ENCODE measurements around the gene PPP2R2C. TPM values are rescaled to one million over a fixed set of nuclear protein-coding genes. Genes with fewer than 3 reads are reported as not detected.

Gene PPP2R2C
- total RNA-seq, 1 experiment from 2014 or later = 32.9 TPM

DNA sequence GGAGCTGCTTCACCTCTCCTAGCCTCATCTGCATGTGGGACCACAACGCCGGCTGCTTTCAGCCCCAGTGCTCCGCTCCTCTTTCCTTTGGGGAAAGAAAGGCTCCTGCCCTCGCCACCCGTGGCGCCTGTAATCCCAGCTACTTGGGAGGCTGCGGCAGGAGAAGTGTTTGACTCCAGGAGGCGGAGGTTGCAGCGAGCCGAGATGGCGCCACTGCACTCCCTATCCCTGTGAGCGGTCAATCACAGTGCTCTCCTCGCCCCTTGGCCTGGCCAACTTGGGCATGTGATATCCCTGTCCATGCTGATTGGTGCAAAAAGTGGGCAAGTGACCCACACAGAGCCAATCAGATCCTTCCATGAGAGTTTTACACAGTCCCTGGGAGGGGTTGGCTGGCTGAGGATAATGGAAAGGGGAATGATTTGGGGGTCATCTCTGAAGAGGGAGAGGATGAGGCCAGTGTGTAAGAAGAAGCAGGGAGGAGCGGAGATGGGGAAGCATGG is 146.6 kb downstream of the PPP2R2C start:
- H3K27ac ChIP-seq (ENCODE audit: low read depth, low read length) = no peak overlapping the region
- no peaks in the 10 kb centered on the region for H3K79me2 ChIP-seq (ENCODE audit: insufficient read depth, low read length)
- intact Hi-C loops (cut with micrococcal nuclease) = loop anchor here (5.0 kb wide), 1 partner anchor 194 kb away; no protein-coding TSS in a partner anchor
- no peak overlapping the region for H2AFZ ChIP-seq (ENCODE audit: low read depth, low read length, poor library complexity, severe bottlenecking)
- H3K27me3 ChIP-seq (ENCODE audit: insufficient read depth, low read length) = no peaks in the 10 kb centered on the region
- 0 out of 2 replicates have a peak overlapping the region, but pooled peaks have one; percentile 11 for H3K9ac ChIP-seq (ENCODE audit: low read length)
- no peaks in the 10 kb centered on the region for H3K9me3 ChIP-seq (ENCODE audit: control insufficient read depth in 1 of 2, insufficient read depth in 1 of 2, low read depth in 1 of 2, low read length in 2 of 2)
- no peak overlapping the region for H3K4me3 ChIP-seq (replicated peaks in 1 of 2; ENCODE audit: low read depth in 1 of 2, low read length in 2 of 2)
- RAD21 ChIA-PET (ENCODE audit: low non-redundant PET in 1 of 2, low total read pairs in 2 of 2, uncharacterized antibody in 2 of 2, unreplicated experiment in 2 of 2) = no interaction called here
- H3K9me2 ChIP-seq (ENCODE audit: insufficient read depth) = no peaks in the 10 kb centered on the region
- POLR2A ChIA-PET = no interaction called here
- no TSS peak for BruUV-seq (replicated peaks)
- peak overlapping the region; percentile 54 for H3K4me2 ChIP-seq (ENCODE audit: low read length)
- peak; percentile 23; the same call in 1 of the 2 replicates for ATAC-seq
- no peak for DNase-seq (ENCODE audit: low read depth, low spot score)
- H3K4me1 ChIP-seq (ENCODE audit: control insufficient read depth in 1 of 2, insufficient read depth in 2 of 2, low read length in 2 of 2) = peaks cover 8 to 16% of the 10 kb centered on the region in 2 experiments
- TF ChIP-seq, protein P1, sequence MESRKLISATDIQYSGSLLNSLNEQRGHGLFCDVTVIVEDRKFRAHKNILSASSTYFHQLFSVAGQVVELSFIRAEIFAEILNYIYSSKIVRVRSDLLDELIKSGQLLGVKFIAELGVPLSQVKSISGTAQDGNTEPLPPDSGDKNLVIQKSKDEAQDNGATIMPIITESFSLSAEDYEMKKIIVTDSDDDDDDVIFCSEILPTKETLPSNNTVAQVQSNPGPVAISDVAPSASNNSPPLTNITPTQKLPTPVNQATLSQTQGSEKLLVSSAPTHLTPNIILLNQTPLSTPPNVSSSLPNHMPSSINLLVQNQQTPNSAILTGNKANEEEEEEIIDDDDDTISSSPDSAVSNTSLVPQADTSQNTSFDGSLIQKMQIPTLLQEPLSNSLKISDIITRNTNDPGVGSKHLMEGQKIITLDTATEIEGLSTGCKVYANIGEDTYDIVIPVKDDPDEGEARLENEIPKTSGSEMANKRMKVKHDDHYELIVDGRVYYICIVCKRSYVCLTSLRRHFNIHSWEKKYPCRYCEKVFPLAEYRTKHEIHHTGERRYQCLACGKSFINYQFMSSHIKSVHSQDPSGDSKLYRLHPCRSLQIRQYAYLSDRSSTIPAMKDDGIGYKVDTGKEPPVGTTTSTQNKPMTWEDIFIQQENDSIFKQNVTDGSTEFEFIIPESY (IDR thresholded peaks at IDR 0.05; ENCODE audit: extremely low read depth, insufficient replicate concordance, low read length) = no peak
- TF ChIP-seq FOSL1 (IDR thresholded peaks at IDR 0.05; ENCODE audit: low read depth) = no peak
- H3K36me3 ChIP-seq (ENCODE audit: control insufficient read depth in 1 of 2, insufficient read depth in 2 of 2, low read length in 2 of 2) = no peaks in the 10 kb centered on the region
- CTCF ChIA-PET = interaction anchor here (12.2 kb wide), 1 partner anchor 74 kb away, joined by 201 read pairs; no protein-coding TSS in a partner anchor
- H4K20me1 ChIP-seq (ENCODE audit: insufficient read depth) = no peaks in the 10 kb centered on the region

DNA sequence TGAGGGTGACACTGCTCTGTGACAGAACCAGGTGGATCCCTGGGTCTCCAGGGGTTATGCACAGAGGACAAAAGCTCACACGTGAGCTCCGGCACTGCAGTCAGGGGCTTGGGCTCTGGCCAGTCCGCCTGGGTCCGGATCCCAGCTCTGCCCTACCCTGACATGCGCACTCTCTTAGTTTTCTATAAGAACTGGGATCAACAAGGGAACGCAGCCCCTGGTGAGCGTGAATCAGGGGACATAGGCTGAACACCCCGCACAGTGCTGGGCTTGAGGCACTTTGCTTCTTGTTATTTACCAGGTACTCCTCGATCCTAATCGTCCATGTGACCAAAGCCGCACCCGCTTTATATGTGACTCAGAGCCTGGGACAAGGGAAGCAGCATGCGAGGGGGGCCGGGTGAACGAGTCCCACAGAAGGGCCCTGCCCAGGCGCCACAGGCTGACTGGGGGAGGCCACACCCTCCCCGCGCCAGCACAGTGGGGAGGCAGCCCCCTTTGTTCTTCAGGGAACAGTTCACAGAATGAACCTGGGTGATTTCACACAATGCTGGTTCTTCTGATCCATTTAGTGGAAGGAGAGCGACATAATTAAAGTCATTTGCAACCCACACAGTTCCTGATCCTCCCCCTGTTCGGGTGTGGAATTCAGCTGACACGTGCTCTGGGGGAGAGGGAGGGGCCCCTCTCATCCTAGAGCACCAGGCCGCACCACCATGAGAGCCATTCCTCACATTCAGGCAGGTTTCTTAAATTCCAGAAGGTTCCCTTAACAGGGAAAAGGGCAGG is 147.2 kb downstream of the PPP2R2C start:
- intact Hi-C loops (cut with micrococcal nuclease) = loop anchor here (5.0 kb wide), 1 partner anchor 193 kb away; no protein-coding TSS in a partner anchor
- H4K20me1 ChIP-seq (ENCODE audit: insufficient read depth) = no peaks in the 10 kb centered on the region
- TF ChIP-seq CBX3 (IDR thresholded peaks at IDR 0.05; ENCODE audit: low read depth) (no peak), ZFX (IDR thresholded peaks at IDR 0.05) (no peak), EGR1 (IDR thresholded peaks at IDR 0.05; ENCODE audit: low read depth) (no peak), JUND (IDR thresholded peaks at IDR 0.05) (no peak), MAX (IDR thresholded peaks at IDR 0.05) (peak; percentile 80)
- no peaks in the 10 kb centered on the region for H3K9me3 ChIP-seq (ENCODE audit: control insufficient read depth in 1 of 2, insufficient read depth in 1 of 2, low read depth in 1 of 2, low read length in 2 of 2)
- H3K4me2 ChIP-seq (ENCODE audit: low read length) = peak overlapping the region; percentile 54
- peaks cover 8 to 16% of the 10 kb centered on the region in 2 experiments for H3K4me1 ChIP-seq (ENCODE audit: control insufficient read depth in 1 of 2, insufficient read depth in 2 of 2, low read length in 2 of 2)
- H3K4me3 ChIP-seq (replicated peaks in 1 of 2; ENCODE audit: low read depth in 1 of 2, low read length in 2 of 2) = no peak overlapping the region
- H3K9me2 ChIP-seq (ENCODE audit: insufficient read depth) = no peaks in the 10 kb centered on the region
- no peaks in the 10 kb centered on the region for H3K79me2 ChIP-seq (ENCODE audit: insufficient read depth, low read length)
- no peaks in the 10 kb centered on the region for H3K36me3 ChIP-seq (ENCODE audit: control insufficient read depth in 1 of 2, insufficient read depth in 2 of 2, low read length in 2 of 2)
- ChIA-PET CTCF (interaction anchor here (2.0 to 12.2 kb wide), 2 partner anchors 9 to 73 kb away, joined by 7 to 201 read pairs; no protein-coding TSS in a partner anchor), RAD21 (ENCODE audit: low non-redundant PET in 1 of 2, low total read pairs in 2 of 2, uncharacterized antibody in 2 of 2, unreplicated experiment in 2 of 2) (no interaction called here), POLR2A (no interaction called here)
- no peak for DNase-seq (ENCODE audit: low read depth, low spot score)
- 0 out of 2 replicates have a peak overlapping the region, but pooled peaks have one; percentile 11 for H3K9ac ChIP-seq (ENCODE audit: low read length)
- ATAC-seq = peak; percentile 64
- H3K27me3 ChIP-seq (ENCODE audit: insufficient read depth, low read length) = no peaks in the 10 kb centered on the region
- no TSS peak for BruUV-seq (replicated peaks)
- peak overlapping the region; percentile 82 for H2AFZ ChIP-seq (ENCODE audit: low read depth, low read length, poor library complexity, severe bottlenecking)
- H3K27ac ChIP-seq (ENCODE audit: low read depth, low read length) = no peak overlapping the region

Measured in HCT116 (cell line).